GM15510 (cell line): ENCODE data around the gene TFF2.

ENCODE experiments used
- POLR2A ChIP-seq: IDR thresholded peaks from 3 replicates; pipeline ENCODE4 v1.6.1; 2011; ENCODE audit warnings: borderline replicate concordance; ENCODE audit not compliant: insufficient read length; ENCODE audit errors: extremely low read depth

Gene TFF2

DNA sequence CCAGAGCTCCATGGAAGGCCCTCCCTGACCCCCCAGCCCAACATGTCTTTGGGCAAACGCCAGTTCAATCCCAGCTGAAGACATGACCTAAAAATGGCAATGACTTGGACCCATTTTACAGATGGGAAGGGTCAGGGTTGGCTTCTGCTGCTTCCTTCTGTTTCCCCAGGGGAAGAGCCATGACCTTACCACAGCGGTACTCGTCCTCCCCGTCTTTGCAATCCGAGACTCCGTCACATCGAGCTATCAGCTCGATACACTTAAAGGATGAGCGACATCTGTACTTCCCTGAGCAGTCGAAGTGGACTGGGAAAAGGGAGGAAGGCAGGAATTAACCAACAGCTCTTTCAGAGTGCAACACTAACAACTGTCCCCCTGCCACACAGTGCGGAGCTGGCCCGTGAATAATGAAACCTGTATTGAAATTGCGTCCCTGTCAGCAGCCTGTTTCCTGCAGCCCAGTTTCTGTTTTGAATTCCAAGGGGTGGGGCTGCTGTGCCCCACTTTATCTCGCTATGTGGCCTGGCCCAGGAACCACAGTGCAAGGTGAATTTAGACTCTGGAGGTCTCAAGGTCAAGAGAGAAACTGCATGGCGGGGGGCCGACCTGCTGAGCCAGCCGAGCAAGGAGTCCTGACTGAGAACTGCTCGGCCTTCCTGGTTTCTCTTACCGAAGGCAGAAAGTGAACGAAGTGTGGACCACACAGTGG is 38.1 kb upstream of the TFF2 start:
- no peak for TF ChIP-seq POLR2A

DNA sequence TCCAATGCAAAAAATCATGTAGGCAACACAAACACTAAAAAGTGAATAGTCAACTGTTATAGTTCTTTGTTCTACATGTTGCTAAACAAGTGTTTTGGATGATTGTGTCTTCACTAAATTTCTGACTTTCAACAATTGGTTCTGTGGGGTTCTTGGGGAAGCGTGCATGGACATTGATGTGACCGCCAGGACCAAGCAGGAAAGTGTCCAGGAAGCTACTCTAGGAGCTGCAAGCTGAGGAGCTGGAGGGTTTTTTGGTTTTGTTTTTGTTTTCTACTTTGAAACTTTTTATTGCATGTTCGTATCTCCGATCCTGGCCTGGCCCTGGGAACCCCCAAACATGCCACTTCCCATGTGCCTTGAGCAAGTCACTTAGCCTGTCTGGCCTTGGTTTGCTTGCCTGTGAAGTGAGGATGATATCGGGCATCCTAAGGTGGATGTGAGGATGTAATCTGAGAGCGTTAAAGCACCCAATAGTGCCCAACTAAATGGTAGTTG is 37.1 kb upstream of the TFF2 start:
- no peak for TF ChIP-seq POLR2A

DNA sequence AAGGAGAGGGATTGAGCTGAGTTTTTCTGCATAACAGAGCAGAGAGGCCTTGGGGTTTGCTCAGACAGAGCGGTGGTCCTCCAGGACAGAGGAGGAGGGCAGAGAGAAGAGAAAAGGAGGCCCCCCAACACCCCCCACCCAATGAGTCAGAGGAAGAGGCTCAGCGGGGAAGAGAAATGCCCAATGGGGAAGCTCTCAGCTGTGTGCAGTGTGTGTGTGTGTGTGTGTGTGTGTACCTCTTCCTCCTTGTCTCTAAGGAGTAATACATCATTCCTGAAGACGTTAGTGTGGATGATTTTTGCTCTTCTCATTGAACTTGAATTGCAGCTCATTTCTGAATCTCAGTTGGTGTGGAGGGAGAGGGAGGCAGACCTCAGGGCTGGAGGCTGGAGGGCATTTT is 36.4 kb upstream of the TFF2 start:
- TF ChIP-seq POLR2A = no peak

DNA sequence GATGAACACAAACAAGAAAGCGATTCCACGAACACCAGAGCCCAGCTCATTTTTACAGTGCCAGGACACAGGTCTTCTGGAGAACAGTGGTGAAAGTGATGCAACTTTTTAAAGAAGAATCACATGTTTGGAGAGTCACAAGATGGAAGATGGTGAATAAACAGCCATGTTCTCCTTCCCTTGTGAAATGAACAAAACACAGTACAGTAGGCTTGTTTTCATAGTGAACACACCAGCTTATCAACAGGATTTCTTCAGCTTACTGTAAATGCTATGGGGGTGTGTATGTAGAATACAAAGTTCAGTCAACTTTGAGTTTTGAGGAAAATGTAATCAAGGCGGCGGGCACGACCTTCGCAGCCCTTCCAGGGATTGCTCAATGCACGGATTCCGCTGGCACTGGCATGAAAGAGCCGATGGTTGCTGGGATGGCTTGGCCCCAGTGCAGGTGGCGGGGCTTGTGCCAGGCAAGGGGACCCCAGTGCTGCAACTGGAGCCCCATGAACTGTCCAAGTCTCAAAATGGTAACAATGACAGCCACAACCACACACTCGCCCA is 35.3 kb upstream of the TFF2 start:
- no peak for TF ChIP-seq POLR2A

DNA sequence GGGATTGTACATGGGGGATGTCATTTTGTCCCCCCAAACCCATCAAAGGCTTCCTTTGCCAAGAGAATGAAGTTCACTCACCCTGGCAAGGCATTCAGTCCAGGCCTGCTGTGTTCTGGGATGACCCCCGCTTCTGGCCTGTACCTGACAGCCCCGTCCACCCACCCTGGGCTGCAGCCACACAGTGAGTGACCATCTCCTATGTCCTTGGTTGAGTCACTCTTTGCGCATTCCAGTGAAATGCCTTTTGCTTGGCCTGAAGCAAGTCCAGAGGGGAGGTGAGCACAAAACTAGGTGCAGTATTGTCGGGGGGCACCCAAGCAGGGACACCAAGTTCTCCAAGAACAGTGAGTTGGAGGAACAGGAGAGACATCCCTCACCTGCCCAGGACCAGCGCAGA is 34.8 kb upstream of the TFF2 start:
- TF ChIP-seq POLR2A = no peak

DNA sequence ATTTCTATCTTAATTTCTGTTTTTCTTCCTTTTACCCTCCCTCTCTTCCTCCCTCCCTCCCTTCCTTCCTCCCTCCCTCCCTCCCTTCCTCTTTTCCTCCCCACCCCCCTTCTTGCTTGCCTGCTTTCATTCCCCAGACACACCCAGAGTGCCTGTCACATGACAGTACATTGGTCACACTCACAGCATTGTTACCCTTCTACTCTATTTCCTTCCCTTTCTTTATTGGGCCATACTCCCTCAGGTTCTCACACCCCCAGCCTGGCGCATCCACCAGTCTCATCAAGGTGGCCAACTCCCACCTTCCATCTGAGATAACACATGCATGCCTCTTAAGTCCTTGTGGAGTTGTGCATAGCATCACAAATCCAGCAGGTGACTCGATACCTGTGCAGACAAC is 34.2 kb upstream of the TFF2 start:
- no peak for TF ChIP-seq POLR2A

DNA sequence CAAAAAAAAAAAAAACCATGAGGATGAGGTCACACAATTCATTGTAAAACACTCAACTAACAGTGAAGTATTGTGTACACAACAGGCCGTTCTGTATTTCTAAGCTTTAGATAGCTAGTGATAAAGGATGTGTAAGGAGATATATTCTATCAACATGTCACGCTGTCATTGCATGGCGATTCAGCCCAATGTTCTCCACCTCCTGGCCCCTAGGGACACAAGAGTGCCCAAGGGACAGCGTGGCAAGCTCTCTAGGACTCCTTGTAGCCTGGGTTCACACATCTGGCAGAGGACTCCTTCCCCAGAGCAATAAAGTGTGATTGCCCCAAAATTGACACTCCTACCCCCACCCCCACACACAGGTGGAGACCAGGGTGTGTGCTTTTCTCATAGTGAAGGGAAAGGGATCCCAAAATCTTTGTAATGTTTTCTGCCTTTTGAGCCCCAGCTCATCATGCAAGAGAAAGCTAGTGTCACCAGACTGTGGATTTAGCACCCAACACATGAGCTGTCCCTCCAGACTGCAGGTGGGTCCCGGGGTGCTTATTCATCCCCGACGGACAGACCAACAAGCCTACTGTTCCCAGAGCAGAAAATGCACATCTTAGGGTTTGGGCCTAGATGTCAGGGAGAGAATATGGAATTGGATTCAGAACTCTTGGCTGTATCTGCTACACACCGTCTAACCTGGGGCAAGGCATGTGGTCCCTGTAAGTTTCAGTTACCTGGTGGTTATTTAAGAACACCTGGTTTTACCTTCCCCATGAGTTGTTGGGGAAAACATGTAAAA is 33.6 kb upstream of the TFF2 start:
- TF ChIP-seq POLR2A = no peak

DNA sequence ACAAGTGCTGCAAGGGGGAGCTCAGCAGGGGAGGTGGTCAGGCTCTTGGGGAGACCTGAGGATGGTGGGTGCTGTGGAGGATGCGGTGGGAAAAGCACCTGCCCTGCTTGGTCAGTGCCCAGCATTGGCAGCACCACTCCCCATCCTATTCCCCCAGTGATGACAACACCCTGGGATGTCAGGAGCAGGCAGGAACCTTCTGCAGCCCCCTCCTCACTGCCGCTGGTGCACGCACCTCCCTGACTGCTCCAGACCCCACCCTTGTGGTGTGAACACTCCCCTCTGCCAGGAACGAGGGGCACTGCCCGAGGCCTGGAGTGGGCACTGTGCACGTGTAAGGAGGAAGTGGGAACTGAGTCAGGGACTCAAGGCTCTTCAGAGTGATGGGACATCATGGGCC is 32.5 kb upstream of the TFF2 start:
- TF ChIP-seq POLR2A = no peak

DNA sequence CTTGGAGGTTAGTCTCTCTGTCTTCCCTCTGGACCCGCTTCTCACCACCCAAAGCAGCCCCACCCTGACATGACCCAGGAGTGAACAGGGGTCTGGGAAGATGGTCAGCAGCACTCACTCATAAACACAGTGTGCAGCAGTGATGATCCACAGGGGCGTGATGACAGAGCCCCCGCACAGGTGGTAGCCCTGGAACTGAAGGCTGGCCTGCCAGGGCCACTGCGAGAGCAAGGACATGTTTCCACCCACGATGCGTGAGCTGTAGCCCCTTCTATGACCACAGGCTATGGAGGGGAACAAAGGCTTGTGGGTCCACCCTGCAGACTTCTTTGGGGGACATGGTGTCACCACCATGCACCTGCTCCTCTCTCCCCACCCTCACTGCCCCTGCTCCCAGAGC is 32.1 kb upstream of the TFF2 start:
- no peak for TF ChIP-seq POLR2A

DNA sequence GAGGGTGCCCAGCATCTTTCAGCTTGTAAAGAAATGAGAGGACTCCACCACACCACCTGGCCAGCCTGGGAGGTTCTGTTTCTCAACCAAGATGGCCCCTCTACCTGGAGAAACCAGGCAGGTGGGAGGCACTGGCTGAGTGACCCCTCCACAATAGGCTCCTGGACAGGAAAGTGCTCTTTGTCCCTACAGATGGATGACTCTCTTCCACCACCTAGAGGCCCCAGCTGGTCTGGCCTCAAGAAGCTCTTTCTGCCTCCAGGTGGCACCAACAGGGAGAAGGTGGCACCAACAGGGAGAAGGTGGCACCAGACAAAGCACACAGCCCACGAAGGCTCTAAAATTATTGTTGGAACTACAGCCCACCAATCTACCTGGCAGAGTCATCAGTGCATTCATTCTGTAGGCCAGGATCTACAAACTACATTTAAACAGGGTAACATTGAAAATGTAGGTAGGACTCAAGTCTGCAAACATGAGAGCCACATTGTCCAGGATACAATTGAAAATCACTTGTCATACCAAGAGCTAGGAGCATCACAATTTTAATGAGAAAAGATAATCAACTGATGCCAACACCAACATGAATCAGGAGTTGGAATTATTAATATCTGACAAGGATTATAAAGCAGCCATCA is 30.7 kb upstream of the TFF2 start:
- TF ChIP-seq POLR2A = no peak

DNA sequence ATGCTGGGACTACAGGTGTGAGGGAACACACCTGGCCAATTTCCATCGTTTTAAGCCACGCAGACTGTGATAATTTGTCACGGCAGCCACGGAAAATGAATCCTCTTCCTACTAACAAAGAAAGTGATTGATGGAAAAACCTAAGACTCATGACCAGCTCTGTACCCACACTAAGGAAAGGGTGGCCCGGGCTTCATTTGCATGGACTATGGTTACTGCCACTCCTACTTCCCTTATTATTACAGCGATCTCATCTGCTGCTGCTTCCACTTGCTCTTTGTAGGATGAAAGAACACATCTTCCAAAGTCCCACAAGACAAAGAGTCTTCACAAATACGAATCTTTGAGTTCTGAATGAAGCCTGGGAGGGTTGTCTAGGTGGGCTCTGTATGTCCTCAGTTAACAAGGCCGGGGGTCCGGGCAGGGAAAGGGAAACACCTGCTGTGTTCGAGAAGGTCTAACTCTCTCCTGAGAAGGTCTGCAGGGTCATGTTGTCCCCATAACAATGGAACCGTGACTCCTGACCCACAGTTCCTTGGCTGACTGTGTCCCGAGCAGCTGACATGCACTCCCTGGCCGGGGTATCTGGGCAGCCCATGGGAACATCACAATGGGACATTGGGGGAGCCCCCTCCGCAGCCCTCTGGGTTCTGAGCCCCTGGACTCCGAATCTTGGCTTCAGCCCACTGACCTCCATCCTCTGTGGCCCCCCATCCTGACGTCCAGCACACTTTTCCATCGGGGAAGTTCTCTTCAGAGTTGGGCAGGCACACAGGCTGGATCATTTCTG is 28.8 kb upstream of the TFF2 start:
- TF ChIP-seq POLR2A = no peak

DNA sequence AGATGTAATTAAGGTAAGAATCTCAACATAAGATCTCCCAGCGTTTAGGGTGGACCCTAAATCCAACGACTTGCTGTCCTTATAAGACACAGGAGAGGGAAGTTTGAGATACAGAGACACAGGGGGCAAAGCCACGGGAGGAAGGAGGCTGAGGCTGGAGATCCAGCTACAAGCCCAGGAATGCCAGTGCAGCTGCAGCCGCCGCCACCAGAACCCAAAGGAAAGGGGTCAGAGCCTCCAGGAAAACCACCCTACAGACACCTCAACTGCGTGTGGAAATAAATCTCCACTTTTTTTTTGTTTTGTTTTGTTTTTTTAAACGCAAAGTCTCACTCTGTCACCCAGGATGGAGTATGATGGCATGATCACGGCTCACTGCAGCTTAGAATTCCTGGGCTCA is 27.6 kb upstream of the TFF2 start:
- TF ChIP-seq POLR2A = no peak

DNA sequence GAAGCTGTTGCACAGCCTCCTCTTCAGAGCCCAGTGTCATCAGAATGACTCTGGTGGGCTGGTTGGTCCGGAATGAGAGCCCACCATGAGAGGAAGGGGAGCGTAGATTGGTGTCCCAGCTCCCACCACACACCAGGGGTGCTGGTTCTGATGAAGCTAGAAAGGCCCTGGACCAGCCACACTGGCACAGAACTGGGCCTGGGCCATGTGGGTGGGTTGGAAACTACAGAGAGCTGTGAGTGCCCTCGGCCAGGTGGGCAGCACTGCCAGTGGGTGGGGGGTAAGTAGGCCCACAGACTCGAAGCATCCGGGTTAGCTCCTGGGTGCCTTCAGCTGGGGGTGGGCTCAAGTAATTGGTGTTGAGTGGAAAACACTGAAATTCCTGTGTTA is 27.2 kb upstream of the TFF2 start:
- no peak for TF ChIP-seq POLR2A

DNA sequence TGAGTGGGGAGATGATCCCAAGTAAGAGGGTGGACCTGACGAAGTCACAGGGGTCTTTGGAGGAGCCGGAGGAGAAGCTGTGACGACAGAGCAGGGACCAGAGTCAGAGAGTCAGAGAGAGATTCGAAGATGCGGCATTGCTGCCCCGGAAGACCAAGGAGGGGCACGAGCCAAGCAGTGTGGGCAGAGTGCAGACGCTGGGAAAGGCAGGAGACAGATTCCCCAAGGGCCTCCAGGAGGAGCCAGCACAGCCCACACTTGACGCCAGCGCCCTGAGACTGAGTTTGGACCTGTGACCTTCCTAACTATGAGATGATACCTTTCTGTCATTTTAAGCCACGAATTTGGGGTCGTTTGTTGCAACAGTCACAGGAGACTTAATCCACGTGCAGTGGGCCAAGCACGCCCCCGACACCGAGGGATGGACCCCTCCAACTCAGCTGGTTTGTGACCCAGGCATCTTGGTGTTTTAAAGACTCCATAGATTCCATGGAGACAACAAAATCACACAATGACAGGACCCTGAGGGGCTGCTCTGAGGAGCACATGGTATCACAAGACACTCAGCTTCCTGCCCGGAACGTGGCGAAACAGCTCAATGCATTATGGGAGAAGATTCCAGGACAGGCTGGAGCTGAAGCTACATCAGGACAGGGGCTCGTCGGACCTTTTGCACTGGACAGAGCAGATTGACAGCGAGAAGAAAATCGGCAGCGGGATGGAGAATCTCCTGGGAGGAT is 26.6 kb upstream of the TFF2 start:
- TF ChIP-seq POLR2A = no peak
